ENCODE results near the gene EEF1A1.
A peak's percentile ranks its signal among the peaks of the same experiment; 100 is the strongest.
"Not testable (repeated sequence)": the region's sequence is repeated elsewhere in the genome, so short reads cannot be mapped to it uniquely, and the experiment has no call there.

Gene EEF1A1

GRCh38 chr6:73520688-73521350 lies at the start of gene EEF1A1:
EEF1A1 (minus strand) TSS chr6:73521032; CDS start chr6:73520026, 1,006 bp downstream.
- DNase-seq (ENCODE audit: low read depth in 1 of 2, low spot score in 1 of 2): peak; percentile 97 to 99

- no peak for DNase-seq (ENCODE audit: low read depth in 1 of 2, low spot score in 1 of 2)
Measured at GRCh38 chr6:73569121-73569520, 48.3 kb upstream of the EEF1A1 start.

- DNase-seq (ENCODE audit: low read depth in 1 of 2, low spot score in 1 of 2): no peak
Measured at GRCh38 chr6:73566954-73567591, 46.2 kb upstream of the EEF1A1 start.

DNA sequence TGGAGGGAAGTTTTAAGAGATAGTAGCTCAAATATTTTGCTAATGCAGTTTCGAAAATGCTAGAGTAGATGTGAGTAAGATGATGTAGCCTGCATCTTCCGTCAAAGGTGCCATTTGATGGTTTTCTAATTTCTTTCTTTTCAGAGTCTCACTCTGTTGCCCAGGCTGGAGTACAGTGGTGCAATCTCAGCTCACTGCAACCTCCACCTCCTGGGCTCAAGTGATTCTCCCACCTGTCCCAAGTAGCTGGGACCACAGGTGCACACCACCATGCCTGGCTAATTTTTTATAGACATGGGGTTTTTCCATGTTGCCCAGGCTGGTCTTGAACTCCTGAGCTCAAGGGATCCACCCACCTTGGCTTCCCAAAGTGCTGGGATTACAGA lies 45.6 kb upstream of the EEF1A1 start:
- not testable (repeated sequence) for DNase-seq (ENCODE audit: low read depth in 1 of 2, low spot score in 1 of 2)

GRCh38 chr6:73565767-73566485 lies 45.1 kb upstream of the EEF1A1 start:
- no peak for DNase-seq (ENCODE audit: low read depth in 1 of 2, low spot score in 1 of 2)

GRCh38 chr6:73564578-73565345 lies 43.9 kb upstream of the EEF1A1 start:
- DNase-seq (ENCODE audit: low read depth in 1 of 2, low spot score in 1 of 2): no peak

DNA sequence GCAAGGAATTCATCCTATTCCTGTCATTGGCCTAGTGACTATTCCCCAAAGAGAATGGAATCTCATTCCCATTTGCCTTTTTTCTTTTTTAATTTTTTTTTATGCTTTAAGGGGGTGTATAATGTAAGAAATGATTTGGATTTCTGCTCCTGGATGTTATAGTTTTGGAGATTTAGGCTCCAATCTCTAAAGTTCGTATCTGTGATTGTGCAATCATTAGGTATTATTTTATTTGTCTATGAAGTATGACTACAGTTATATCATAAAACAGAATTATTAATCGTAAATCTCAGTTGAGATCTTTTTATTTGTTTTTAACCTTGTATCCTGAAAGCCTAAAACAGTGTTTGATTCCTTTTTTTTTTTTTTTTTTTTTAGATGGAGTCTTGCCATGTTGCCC lies 41.7 kb upstream of the EEF1A1 start:
- DNase-seq (ENCODE audit: low read depth in 1 of 2, low spot score in 1 of 2): no peak

DNA sequence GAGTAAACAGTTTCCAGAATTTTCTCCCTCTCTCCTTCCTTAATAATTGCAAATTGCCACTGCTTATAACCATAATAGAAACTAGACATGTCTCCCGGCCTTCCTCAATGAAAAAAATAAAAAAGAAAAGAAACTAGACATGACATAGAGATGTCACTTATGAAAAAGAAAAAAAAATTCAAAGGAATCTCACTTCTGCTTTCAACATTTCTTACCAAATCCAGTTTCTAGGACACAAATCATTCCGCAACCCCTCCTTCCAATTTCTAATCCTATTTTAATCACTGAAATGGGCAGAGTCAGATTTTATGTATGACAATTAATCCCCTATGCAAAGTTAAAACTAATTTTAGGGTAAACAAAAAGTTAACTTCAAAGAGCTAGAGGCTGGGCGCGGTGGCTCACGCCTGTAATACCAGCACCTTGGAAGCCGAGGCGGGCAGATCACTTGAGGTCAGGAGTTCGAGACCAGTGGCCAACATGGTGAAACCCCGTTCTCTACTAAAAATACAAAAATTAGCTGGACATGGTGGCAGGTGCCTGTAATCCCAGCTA lies 40.1 kb upstream of the EEF1A1 start:
- no peak for DNase-seq (ENCODE audit: low read depth in 1 of 2, low spot score in 1 of 2)

DNA sequence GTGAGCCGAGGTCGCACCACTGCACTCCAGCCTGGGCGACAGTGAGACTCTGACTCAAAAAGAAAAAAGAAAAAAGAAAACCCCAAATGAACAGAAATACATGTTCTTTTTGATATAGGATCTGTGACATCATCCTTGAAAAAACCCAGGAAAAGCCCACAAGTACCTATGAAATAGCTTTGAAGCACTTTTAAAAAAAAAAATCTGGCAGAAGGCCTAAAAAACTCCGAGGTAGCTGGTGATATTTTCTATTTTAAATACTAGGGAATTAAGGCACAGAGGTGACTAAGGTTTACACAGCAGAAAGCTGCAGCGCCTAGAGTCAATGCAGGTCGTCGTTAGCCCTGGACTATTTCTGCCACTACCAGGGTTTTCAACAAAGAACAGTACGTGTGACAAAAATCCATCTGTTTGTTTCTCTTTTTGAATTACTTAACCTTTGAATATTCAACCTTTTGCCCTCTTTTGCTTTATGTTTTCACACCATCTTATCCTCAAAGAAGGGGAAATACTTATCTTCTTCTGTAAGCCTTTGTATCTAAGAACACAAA lies 39.4 kb upstream of the EEF1A1 start:
- DNase-seq (ENCODE audit: low read depth in 1 of 2, low spot score in 1 of 2): no peak

- DNase-seq (ENCODE audit: low read depth in 1 of 2, low spot score in 1 of 2): not testable (repeated sequence)
Measured at GRCh38 chr6:73559399-73559794, 38.6 kb upstream of the EEF1A1 start.

DNA sequence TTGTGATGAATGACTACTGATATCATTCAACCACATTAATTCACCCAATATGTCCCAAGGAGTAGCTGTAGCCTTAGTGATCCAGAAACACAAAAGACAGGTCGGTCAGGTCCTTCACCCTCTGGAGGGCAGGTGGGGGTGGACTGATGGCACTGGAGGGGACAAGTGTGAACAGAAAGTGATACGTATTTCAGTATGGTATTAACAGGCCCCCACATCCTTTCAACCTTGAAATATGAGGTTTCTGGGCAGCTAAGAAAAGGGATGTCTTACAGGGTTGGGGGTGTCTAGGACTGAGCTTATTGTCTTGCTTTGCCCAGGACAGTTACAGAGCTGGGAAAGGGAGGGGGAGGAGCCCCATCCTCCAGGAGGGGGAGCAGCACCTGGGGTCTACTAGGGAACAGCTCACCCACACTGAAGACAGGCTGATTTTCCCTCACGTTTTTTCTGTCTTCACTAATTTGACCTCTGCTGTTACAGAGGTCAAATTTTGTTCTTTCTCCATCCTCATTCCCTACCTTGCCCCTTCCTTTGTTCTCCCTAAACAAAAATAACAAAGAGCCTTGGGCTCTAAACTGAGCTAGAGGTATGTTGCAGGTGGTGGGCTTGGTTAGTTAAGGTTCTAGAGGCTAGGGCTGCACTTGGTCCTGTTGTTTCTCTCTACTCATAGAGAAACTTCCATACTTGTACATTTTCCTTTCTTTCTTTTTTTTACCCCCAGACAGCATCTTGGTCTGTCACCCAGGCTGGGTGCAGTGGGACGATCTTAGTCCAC lies 38.0 kb upstream of the EEF1A1 start:
- no peak for DNase-seq (ENCODE audit: low read depth in 1 of 2, low spot score in 1 of 2)

GRCh38 chr6:73556836-73557235 lies 36.0 kb upstream of the EEF1A1 start:
- no peak for DNase-seq (ENCODE audit: low read depth in 1 of 2, low spot score in 1 of 2)

DNA sequence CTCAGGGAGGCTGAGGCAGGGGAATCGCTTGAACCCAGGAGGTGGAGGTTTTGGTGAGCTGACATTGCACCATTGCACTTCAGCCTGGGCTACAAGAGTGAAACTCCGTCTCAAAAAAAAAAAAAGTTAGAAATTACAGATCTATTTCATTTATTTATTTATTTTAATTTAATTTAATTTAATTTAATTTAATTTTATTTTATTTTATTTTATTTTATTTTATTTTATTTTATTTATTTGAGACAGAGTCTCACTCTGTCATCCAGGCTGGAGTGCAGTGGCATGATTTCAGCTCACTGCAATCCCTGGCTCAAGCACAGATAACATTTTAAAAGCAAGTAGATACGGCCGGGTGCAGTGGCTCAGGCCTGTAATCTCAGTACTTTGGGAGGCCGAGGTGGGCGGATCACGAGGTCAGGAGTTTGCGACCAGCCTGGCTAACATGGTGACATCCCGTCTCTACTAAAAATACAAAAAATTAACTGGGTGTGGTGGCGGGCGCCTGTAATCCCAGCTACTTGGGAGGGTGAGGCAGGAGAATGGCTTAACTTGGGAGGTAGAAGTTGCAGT lies 34.6 kb upstream of the EEF1A1 start:
- DNase-seq (ENCODE audit: low read depth in 1 of 2, low spot score in 1 of 2): not testable (repeated sequence)

DNA sequence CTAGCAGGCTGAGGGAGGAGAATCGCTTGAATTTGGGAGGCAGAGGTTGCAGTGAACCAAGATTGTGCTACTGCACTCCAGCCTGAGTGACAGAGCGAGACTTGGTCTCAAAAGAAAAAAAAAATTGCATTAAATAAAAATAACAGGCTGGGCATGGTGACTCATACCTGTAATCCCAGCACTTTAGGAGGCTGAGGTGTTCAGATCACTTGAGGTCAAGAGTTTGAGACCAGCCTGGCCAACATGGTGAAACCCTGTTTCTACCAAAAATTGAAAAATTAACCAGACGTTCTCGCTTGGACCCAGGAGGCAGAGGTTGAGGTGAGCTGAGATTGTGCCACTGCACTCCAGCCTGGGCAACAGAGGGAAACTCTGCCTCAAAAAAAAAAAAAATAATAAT lies 30.3 kb upstream of the EEF1A1 start:
- not testable (repeated sequence) for DNase-seq (ENCODE audit: low read depth in 1 of 2, low spot score in 1 of 2)

DNA sequence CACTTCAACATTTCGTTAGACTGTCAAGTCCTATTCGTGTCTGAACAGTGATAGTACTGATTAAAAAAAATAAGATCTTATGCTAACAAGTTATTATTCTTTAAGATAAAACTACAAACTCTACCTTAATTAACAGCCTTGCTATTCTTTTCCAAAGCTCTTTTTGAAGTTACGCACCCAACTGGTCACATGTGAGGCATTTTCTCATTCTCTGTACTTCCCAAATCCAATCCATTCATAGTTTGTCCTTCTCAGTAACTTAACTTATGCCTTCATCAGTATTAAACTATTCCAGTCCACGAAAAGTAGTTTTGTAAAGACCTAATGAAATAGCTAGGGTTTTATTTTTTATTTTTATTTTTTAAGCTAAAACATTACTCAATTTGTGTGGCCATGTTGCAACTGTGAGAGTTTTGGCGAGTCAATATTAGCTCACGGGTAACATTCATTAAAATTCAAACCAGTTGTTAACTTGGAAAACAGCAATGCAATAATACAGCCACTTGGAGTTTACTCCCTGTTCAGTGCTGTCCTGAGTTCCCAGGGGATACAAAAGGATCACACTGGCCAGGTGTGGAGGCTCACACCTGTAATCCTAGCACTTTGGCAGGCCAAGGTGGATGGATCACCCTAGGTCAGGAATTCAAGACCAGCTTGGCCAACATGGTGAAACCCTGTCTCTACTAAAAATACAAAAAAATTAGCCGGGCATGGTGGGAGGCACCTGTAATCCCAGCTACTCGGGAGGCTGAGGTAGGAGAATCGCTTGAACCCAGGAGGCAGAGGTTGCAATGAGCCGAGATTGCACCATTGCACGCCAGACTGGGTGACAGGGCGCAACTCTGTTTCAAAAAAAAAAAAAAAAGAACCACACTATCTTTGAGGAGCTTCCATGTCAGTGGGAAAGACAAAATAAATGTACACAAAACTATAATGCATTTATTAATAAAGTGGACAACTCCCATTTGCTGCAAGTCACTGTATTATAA lies 27.9 kb upstream of the EEF1A1 start:
- no peak for DNase-seq (ENCODE audit: low read depth in 1 of 2, low spot score in 1 of 2)

DNA sequence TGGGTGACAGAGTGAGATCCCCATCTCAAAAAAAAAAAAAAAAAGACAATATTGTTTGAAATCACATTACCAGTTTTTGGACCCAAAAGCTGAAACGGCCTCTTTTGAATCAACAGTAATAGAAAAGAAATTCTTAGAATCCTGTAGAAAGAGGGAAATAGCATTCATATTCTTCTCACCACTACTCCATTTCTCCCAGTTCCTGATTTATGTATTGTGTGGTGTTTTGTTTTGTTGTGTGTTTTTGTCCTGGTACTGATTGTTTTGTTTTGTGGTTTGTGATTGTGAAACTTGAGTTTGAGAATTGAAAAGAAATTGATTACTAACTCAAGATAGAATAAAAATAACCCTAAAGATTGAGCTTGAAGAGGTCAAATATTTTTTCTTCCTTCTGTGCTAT lies 26.2 kb upstream of the EEF1A1 start:
- DNase-seq (ENCODE audit: low read depth in 1 of 2, low spot score in 1 of 2): no peak

GRCh38 chr6:73542891-73543290 lies 22.1 kb upstream of the EEF1A1 start:
- DNase-seq (ENCODE audit: low read depth in 1 of 2, low spot score in 1 of 2): no peak

DNA sequence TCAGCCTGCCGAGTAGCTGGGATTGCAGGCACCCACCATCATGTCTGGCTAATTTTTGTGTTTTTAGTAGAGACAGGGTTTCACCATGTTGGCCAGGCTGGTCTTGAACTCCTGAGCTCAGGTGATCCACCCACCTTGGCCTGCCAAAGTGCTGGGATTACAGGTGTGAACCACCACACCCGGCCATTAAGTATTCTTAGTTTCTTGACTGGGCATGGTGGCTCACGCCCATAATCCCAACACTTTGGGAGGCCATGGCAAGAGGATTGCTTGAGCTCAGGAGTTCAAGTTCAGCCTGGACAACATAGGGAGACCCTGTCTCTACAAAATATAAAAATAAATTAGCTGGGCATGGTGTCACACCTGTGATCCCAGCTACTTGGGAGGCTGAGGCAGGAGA lies 21.6 kb upstream of the EEF1A1 start:
- DNase-seq (ENCODE audit: low read depth in 1 of 2, low spot score in 1 of 2): not testable (repeated sequence)

All from activated T-helper 1 cell treated with anti-CD3 and anti-CD28 coated beads, Interleukin-2, amount 50 U/mL, for 16 hours (primary cell).